BJ (cell line): ENCODE results near the gene YTHDF2. TPM values are rescaled to one million over a fixed set of nuclear protein-coding genes. Genes with fewer than 3 reads are reported as not detected.
"Not testable (repeated sequence)": the region's sequence is repeated elsewhere in the genome, so short reads cannot be mapped to it uniquely, and the experiment has no call there.

ENCODE experiments used
- CTCF ChIA-PET: fragments of 350-600 bp; formaldehyde crosslinking; extraction: SDS; loops from one replicate; lab custom pipeline; 2021; ENCODE audit warnings: antibody characterized with exemption, inconsistent platforms; lab: Yijun Ruan, JAX
- POLR2A ChIA-PET: fragments of 300-600 bp; sonication (Branson Sonifier 250); formaldehyde crosslinking; extraction: SDS; loops from one replicate; lab custom pipeline; 2021; ENCODE audit warnings: antibody characterized with exemption; lab: Charles Lee
- DNase-seq: peaks from one replicate; pipeline ENCODE4 v3.0.0-alpha.2; 2011; ENCODE audit warnings: low read depth
- H3K27me3 ChIP-seq: 2 replicates; pipeline ENCODE4 v1.6.0; 2011; ENCODE audit warnings: low read length; ENCODE audit not compliant: control insufficient read depth, insufficient read depth
- H3K36me3 ChIP-seq: 2 replicates; pipeline ENCODE4 v1.5.1; 2011; ENCODE audit warnings: low read length; ENCODE audit not compliant: control insufficient read depth, insufficient read depth
- H3K4me3 ChIP-seq: 2 replicates; pipeline ENCODE4 v1.5.1; 2011; ENCODE audit warnings: low read depth, mild to moderate bottlenecking, control low read depth, low read length
- polyA minus RNA-seq: library from RNA; depleted of rRNA, polyadenylated mRNA; stranded (reverse); fragments of >200 nt; gene quantifications from 2 replicates; pipeline ENCODE4 v1.2.3, GENCODE V29; 2011; rRNA and poly(A)+ RNA removed
- polyA plus RNA-seq: library from polyadenylated mRNA; depleted of rRNA; stranded (reverse); fragments of >200 nt; gene quantifications from 2 replicates; pipeline ENCODE4 v1.2.3, GENCODE V29; 2011; rRNA removed
- TF ChIP-seq, protein P1 (sequence below): IDR thresholded peaks from 2 replicates; pipeline ENCODE4 v1.5.1; 2011; ENCODE audit warnings: low read depth, mild to moderate bottlenecking, control low read depth, inconsistent platforms, low read length, moderate library complexity; ENCODE audit not compliant: insufficient read depth

YTHDF2 gene
- 45.9 and 68.2 TPM in 2 replicates for polyA plus RNA-seq
- 77.9 and 86.8 TPM in 2 replicates for polyA minus RNA-seq

DNA sequence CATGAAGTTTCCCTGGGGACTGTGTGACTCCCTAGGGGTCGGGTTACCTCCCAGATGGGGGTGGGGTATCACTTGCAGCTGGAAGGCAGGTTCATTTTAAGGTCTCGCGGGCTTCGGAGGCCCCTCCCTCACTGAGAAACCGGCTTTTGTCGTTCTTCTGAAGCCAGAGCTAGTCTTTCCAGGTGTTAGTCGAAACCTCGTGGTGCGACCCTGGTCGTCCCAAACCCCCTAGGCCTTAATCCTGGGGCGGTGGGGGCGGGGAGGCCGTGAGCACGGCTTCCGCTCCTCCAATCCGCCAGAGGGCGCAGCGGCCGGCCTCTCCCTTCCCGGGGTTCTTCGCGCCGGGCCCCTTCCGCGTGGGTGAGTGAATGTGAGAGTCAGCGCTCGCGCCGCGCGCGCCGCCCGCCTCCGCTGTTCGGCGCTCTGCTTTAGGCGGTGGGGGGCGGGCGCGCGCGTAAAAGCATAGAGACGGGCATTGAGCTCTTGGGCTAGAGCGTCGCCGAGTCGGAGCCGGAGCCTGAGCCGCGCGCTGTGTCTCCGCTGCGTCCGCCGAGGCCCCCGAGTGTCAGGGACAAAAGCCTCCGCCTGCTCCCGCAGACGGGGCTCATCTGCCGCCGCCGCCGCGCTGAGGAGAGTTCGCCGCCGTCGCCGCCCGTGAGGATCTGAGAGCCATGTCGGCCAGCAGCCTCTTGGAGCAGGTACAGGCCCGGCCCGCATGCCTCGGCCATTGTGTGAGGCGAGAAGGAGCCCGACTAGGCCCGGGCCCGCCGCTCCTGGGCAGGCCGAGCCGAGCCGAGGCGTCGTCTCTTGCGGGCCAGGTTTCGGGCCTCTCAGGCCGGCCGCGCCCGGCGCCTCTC, at the start of gene YTHDF2:
TSS of gene YTHDF2 (plus strand) at position 491 of the 857 bp plus-strand sequence. CDS start at position 672, 181 bp downstream.
- TF ChIP-seq, protein P1, sequence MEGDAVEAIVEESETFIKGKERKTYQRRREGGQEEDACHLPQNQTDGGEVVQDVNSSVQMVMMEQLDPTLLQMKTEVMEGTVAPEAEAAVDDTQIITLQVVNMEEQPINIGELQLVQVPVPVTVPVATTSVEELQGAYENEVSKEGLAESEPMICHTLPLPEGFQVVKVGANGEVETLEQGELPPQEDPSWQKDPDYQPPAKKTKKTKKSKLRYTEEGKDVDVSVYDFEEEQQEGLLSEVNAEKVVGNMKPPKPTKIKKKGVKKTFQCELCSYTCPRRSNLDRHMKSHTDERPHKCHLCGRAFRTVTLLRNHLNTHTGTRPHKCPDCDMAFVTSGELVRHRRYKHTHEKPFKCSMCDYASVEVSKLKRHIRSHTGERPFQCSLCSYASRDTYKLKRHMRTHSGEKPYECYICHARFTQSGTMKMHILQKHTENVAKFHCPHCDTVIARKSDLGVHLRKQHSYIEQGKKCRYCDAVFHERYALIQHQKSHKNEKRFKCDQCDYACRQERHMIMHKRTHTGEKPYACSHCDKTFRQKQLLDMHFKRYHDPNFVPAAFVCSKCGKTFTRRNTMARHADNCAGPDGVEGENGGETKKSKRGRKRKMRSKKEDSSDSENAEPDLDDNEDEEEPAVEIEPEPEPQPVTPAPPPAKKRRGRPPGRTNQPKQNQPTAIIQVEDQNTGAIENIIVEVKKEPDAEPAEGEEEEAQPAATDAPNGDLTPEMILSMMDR = peak; percentile 92
- peak; percentile 67 for DNase-seq
- ChIA-PET CTCF (interaction anchor here (0.6 to 2.8 kb wide), 19 partner anchors 10 to 703 kb away, joined by 3 to 35 read pairs (median 4); partner anchors contain the start of gene GMEB1), POLR2A (interaction anchor here (0.6 to 0.9 kb wide), 6 partner anchors 19 to 94 kb away, joined by 3 to 18 read pairs (median 6); partner anchors contain the start of genes GMEB1, RNU11 and TAF12)
- H3K36me3 ChIP-seq = peaks cover 2% of the 10 kb centered on the region; the same call in 1 of the 2 replicates
- peak within 1 kb of the TSS; percentile 91 for H3K4me3 ChIP-seq
- no peaks in the 10 kb centered on the region for H3K27me3 ChIP-seq

DNA sequence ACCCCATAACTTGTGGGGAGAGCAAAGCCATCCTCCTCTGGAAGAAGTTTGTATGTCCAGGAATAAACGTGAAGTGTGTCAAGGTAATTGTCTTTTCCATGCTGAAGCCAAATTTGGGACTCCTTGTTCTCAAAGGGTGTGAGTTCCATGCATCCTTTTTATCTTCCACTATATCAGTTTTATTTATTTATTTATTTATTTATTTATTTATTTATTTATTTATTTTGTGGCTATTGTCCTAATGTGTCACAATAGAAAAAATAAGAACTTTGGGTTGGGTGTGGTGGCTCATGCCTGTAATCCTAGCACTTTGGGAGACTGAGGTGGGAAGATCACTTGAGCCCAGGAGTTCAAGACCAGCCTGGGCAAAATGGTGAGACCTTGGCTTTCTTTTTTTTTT, 45.1 kb upstream of the YTHDF2 start:
- H3K36me3 ChIP-seq, POLR2A ChIA-PET, H3K4me3 ChIP-seq, H3K27me3 ChIP-seq, DNase-seq: not testable (repeated sequence)
- CTCF ChIA-PET = interaction anchor here (0.6 kb wide), 1 partner anchor 12 kb away, joined by 3 read pairs; no protein-coding TSS in a partner anchor

GRCh38 chr1:28703629-28704028, 33.1 kb upstream of the YTHDF2 start:
- H3K27me3 ChIP-seq = no peaks in the 10 kb centered on the region
- TF ChIP-seq, protein P1 = no peak
- ChIA-PET POLR2A (no interaction called here), CTCF (interaction anchor here (0.6 kb wide), 1 partner anchor 78 kb away, joined by 4 read pairs; no protein-coding TSS in a partner anchor)
- no peak overlapping the region for H3K4me3 ChIP-seq
- DNase-seq = no peak
- H3K36me3 ChIP-seq = no peaks in the 10 kb centered on the region

GRCh38 chr1:28716336-28716735, 20.4 kb upstream of the YTHDF2 start:
- ChIA-PET CTCF (interaction anchor here (0.6 to 2.0 kb wide), 3 partner anchors 20 to 421 kb away, joined by 3 to 4 read pairs (median 4); partner anchors contain the start of gene YTHDF2), POLR2A (no interaction called here)
- TF ChIP-seq, protein P1 = no peak
- DNase-seq = no peak
- Histone ChIP-seq H3K4me3 (no peak overlapping the region), H3K36me3 (peaks cover 12% of the 10 kb centered on the region), H3K27me3 (no peaks in the 10 kb centered on the region)

DNA sequence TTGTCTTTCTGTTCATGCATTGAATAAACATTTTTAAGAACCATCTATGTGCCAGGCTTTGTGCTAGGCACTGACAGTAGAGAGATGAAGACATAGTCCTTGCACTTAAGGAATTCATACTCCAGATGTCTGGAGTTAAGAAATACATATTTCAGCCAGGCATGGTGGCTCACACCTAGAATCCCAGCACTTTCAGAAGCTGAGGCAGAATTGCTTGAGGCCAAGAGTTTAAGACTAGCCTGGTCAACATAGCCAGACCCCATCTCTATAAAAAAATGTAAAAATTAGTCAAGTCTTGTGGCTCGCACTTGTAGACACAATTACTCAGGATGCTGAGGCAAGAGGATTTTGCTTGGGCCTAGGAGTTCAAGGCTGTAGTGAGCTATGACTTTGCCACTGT, 18.6 kb upstream of the YTHDF2 start:
- CTCF ChIA-PET = interaction anchor here (1.6 to 2.7 kb wide), 3 partner anchors 11 to 18 kb away, joined by 3 to 11 read pairs (median 3); partner anchors contain the start of gene YTHDF2
- Histone ChIP-seq H3K36me3 (peaks cover 11% of the 10 kb centered on the region), H3K27me3 (no peaks in the 10 kb centered on the region), H3K4me3 (no peak overlapping the region)
- TF ChIP-seq, protein P1 = no peak
- POLR2A ChIA-PET = no interaction called here
- DNase-seq = no peak
